HEK293 (cell line): ENCODE measurements around the gene FTO.
A peak's percentile ranks its signal among the peaks of the same experiment; 100 is the strongest.

Experiments used
- CTCF ChIA-PET: fragments of 350-600 bp; formaldehyde crosslinking; extraction: SDS; loops from one replicate; lab custom pipeline; 2021; ENCODE audit warnings: antibody characterized with exemption; lab: Yijun Ruan, JAX
- POLR2A ChIA-PET: fragments of 300-600 bp; formaldehyde crosslinking; extraction: SDS; loops from one replicate; lab custom pipeline; 2020; ENCODE audit warnings: antibody characterized with exemption, inconsistent platforms; lab: Yijun Ruan, JAX
- H3K27ac ChIP-seq: fragments of 200-500 bp; sonication (Bioruptor generic); 2 replicates; pipeline ENCODE4 v1.5.1; 2014; ENCODE audit warnings: low read depth, low read length, control low read depth, inconsistent platforms; ENCODE audit errors: extremely low read depth
- H3K36me3 ChIP-seq, 2 experiments: fragments of 200-500 bp in 1 of 2; sonication (Bioruptor generic) in 1 of 2; 1 replicate in 1 of 2; 2 replicates in 1 of 2; pipeline ENCODE4 v1.5.1; 2014 to 2017; ENCODE audit warnings: inconsistent platforms in 2 of 2, low read length in 2 of 2; ENCODE audit not compliant: control insufficient read depth in 2 of 2, insufficient read depth in 1 of 2
- H3K4me1 ChIP-seq: fragments of 200-500 bp; sonication (Bioruptor generic); 2 replicates; pipeline ENCODE4 v1.5.1; 2014; ENCODE audit warnings: mild to moderate bottlenecking, low read length, inconsistent platforms; ENCODE audit not compliant: control insufficient read depth, insufficient read depth
- H3K4me3 ChIP-seq: 2 replicates; pipeline ENCODE4 v1.5.1; 2011; ENCODE audit warnings: low read depth, mild to moderate bottlenecking, control low read depth, low read length, moderate library complexity
- H3K9me3 ChIP-seq: fragments of 200-500 bp; sonication (Bioruptor generic); 2 replicates; pipeline ENCODE4 v1.5.1; 2014; ENCODE audit warnings: low read depth, low read length, inconsistent platforms; ENCODE audit not compliant: control insufficient read depth, insufficient read depth
- KLF10 ChIP-seq: fragments of 450-650 bp; IDR thresholded peaks from 2 replicates; pipeline ENCODE4 v1.5.1; 2018; ENCODE audit warnings: missing biosample characterization, mild to moderate bottlenecking, missing genetic modification characterization
- OVOL3 ChIP-seq: fragments of 450-650 bp; formaldehyde crosslinking; IDR thresholded peaks from 2 replicates; pipeline ENCODE4 v1.5.1; 2016; ENCODE audit warnings: missing biosample characterization, missing genetic modification characterization
- PRDM1 ChIP-seq: fragments of 450-650 bp; formaldehyde crosslinking; IDR thresholded peaks from 2 replicates; pipeline ENCODE4; 2016; ENCODE audit warnings: missing biosample characterization, missing genetic modification characterization
- SCRT2 ChIP-seq: fragments of 450-650 bp; formaldehyde crosslinking; IDR thresholded peaks from 2 replicates; pipeline ENCODE4 v1.5.1; 2016; ENCODE audit warnings: missing biosample characterization, missing genetic modification characterization
- SETDB1 ChIP-seq: IDR thresholded peaks from one replicate; pipeline ENCODE4 v1.6.1; 2017; ENCODE audit warnings: mild to moderate bottlenecking, low read length, moderate library complexity, mixed read lengths; ENCODE audit not compliant: insufficient read length
- ZBTB49 ChIP-seq: fragments of 450-650 bp; formaldehyde crosslinking; IDR thresholded peaks from 2 replicates; pipeline ENCODE4 v1.5.1; 2016; ENCODE audit warnings: missing biosample characterization, missing genetic modification characterization, low read depth
- ZNF324 ChIP-seq: fragments of 450-650 bp; formaldehyde crosslinking; IDR thresholded peaks from 2 replicates; pipeline ENCODE4 v1.5.1; 2016; ENCODE audit warnings: missing biosample characterization, missing genetic modification characterization
- ZNF350 ChIP-seq: fragments of 450-650 bp; formaldehyde crosslinking; IDR thresholded peaks from 2 replicates; pipeline ENCODE4 v1.5.0; 2017; ENCODE audit warnings: missing biosample characterization, mild to moderate bottlenecking, missing genetic modification characterization
- ZNF433 ChIP-seq: fragments of 450-650 bp; formaldehyde crosslinking; IDR thresholded peaks from 2 replicates; pipeline ENCODE4 v1.5.1; 2016; ENCODE audit warnings: missing biosample characterization, missing genetic modification characterization, low read depth
- ZNF473 ChIP-seq: fragments of 450-650 bp; formaldehyde crosslinking; IDR thresholded peaks from 2 replicates; pipeline ENCODE4 v1.5.1; 2017; ENCODE audit warnings: missing biosample characterization, missing genetic modification characterization
- ZNF548 ChIP-seq: fragments of 450-650 bp; formaldehyde crosslinking; IDR thresholded peaks from 2 replicates; pipeline ENCODE4 v1.5.1; 2016; ENCODE audit warnings: missing biosample characterization, missing genetic modification characterization
- ZNF600 ChIP-seq: fragments of 450-650 bp; formaldehyde crosslinking; IDR thresholded peaks from 2 replicates; pipeline ENCODE4 v1.5.1; 2016; ENCODE audit warnings: missing biosample characterization, missing genetic modification characterization
- ZNF623 ChIP-seq: fragments of 450-650 bp; formaldehyde crosslinking; IDR thresholded peaks from 2 replicates; pipeline ENCODE4 v1.5.1; 2016; ENCODE audit warnings: missing biosample characterization, missing genetic modification characterization
- ZNF658 ChIP-seq: fragments of 450-650 bp; formaldehyde crosslinking; IDR thresholded peaks from 2 replicates; pipeline ENCODE4; 2016; ENCODE audit warnings: missing biosample characterization, missing genetic modification characterization
- ZNF664 ChIP-seq: fragments of 450-650 bp; formaldehyde crosslinking; IDR thresholded peaks from 2 replicates; pipeline ENCODE4 v1.5.1; 2016; ENCODE audit warnings: missing biosample characterization, missing genetic modification characterization
- ZNF677 ChIP-seq: fragments of 450-650 bp; IDR thresholded peaks from 2 replicates; pipeline ENCODE4 v1.5.0; 2018; ENCODE audit warnings: missing biosample characterization, mild to moderate bottlenecking, missing genetic modification characterization, moderate library complexity
- ZSCAN30 ChIP-seq: fragments of 450-650 bp; IDR thresholded peaks from 2 replicates; pipeline ENCODE4 v1.5.1; 2018; ENCODE audit warnings: missing biosample characterization, mild to moderate bottlenecking, missing genetic modification characterization, moderate library complexity
- TF ChIP-seq, protein P1 (sequence below): fragments of 450-650 bp; formaldehyde crosslinking; IDR thresholded peaks from 2 replicates; pipeline ENCODE4 v1.5.0; 2017; ENCODE audit warnings: missing biosample characterization, missing genetic modification characterization, borderline replicate concordance
- TF ChIP-seq, protein P2 (sequence below): fragments of 450-650 bp; IDR thresholded peaks from 2 replicates; pipeline ENCODE4 v1.5.1; 2018; ENCODE audit warnings: missing biosample characterization, mild to moderate bottlenecking, missing genetic modification characterization

The FTO gene

DNA sequence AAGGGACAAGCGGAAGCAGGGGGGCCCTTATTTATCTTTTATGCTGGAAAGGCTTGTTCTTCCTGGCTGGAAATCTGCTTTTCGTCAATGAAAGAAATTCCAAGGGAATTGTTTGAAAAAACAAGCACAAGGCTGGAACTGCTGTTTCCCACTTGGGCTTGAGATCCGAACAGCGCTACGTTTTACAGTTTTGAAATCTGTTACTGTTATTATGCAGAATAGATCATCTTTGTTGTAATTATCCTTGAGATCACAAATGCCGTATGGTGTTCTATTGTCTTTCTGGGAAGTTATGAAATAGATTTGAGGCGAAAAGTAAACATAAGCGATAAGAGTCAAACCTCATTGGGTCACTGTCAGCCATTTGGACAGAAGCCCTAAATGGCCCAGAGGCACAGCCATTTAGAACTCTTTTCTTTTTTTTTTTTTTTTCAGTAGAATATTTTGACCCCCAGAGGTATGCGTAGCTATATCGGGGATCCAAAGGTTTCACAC lies 359.4 kb downstream of the FTO start (continued):
- no peak for TF ChIP-seq ZNF623 (tag by site-specific recombination)
- TF ChIP-seq ZBTB49 (tag by site-specific recombination): no peak
- TF ChIP-seq OVOL3 (tag by site-specific recombination): no peak
- TF ChIP-seq SETDB1: no peak
- TF ChIP-seq ZNF548 (tag by site-specific recombination): no peak
- TF ChIP-seq ZNF433 (tag by site-specific recombination): no peak
- TF ChIP-seq ZNF677: no peak
- no peak for TF ChIP-seq SCRT2 (tag by site-specific recombination)
- TF ChIP-seq, protein P1, sequence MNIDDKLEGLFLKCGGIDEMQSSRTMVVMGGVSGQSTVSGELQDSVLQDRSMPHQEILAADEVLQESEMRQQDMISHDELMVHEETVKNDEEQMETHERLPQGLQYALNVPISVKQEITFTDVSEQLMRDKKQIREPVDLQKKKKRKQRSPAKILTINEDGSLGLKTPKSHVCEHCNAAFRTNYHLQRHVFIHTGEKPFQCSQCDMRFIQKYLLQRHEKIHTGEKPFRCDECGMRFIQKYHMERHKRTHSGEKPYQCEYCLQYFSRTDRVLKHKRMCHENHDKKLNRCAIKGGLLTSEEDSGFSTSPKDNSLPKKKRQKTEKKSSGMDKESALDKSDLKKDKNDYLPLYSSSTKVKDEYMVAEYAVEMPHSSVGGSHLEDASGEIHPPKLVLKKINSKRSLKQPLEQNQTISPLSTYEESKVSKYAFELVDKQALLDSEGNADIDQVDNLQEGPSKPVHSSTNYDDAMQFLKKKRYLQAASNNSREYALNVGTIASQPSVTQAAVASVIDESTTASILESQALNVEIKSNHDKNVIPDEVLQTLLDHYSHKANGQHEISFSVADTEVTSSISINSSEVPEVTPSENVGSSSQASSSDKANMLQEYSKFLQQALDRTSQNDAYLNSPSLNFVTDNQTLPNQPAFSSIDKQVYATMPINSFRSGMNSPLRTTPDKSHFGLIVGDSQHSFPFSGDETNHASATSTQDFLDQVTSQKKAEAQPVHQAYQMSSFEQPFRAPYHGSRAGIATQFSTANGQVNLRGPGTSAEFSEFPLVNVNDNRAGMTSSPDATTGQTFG (tag by site-specific recombination): no peak
- TF ChIP-seq ZNF658 (tag by site-specific recombination): no peak
- no peak for TF ChIP-seq ZNF350
- TF ChIP-seq KLF10 (tag by site-specific recombination): no peak

GRCh38 chr16:54066451-54067105 lies 362.6 kb downstream of the FTO start:
- no peak overlapping the region for H3K27ac ChIP-seq
- TF ChIP-seq ZSCAN30 (tag by site-specific recombination) (no peak), PRDM1 (tag by site-specific recombination) (peak; percentile 70; the same call in 1 of the 2 replicates), ZNF664 (peak; percentile 45; the same call in 1 of the 2 replicates), ZNF600 (tag by site-specific recombination) (0 out of 2 replicates have a peak, but pooled peaks have one; percentile 44), ZNF473 (tag by site-specific recombination) (no peak), ZNF324 (no peak)
- TF ChIP-seq, protein P2, sequence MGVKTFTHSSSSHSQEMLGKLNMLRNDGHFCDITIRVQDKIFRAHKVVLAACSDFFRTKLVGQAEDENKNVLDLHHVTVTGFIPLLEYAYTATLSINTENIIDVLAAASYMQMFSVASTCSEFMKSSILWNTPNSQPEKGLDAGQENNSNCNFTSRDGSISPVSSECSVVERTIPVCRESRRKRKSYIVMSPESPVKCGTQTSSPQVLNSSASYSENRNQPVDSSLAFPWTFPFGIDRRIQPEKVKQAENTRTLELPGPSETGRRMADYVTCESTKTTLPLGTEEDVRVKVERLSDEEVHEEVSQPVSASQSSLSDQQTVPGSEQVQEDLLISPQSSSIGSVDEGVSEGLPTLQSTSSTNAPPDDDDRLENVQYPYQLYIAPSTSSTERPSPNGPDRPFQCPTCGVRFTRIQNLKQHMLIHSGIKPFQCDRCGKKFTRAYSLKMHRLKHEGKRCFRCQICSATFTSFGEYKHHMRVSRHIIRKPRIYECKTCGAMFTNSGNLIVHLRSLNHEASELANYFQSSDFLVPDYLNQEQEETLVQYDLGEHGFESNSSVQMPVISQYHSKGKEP (tag by site-specific recombination): peak; percentile 71
- TF ChIP-seq, all 188 proteins: peak for 4

More at GRCh38 chr16:54066451-54067105, 362.6 kb downstream of the FTO start:
- POLR2A ChIA-PET: no interaction called here
- CTCF ChIA-PET: no interaction called here
- no peak overlapping the region for H3K4me3 ChIP-seq
- H3K9me3 ChIP-seq: no peaks in the 10 kb centered on the region
- no peaks in the 10 kb centered on the region for H3K36me3 ChIP-seq
- H3K4me1 ChIP-seq: peaks cover 12% of the 10 kb centered on the region; the same call in 1 of the 2 replicates
